Measurements from ENCODE around the gene HADH. TPM values are rescaled to one million over a fixed set of nuclear protein-coding genes. Genes with fewer than 3 reads are reported as not detected.

HADH gene
- total and polyA plus RNA-seq, 4 donors, result 37.6 to 43.9 (median 40.6) TPM

- ATAC-seq (ENCODE audit: insufficient read depth, low FRiP score) (no peak), DNase-seq (no peak)
- Histone ChIP-seq H3K36me3 (ENCODE audit: control insufficient read depth in 4 of 4, insufficient read depth in 4 of 4, low read length in 4 of 4) (no peaks in the 10 kb centered on the region), H3K4me1 (ENCODE audit: control insufficient read depth in 5 of 5, insufficient read depth in 5 of 5, low read length in 5 of 5) (peaks cover 0 to 3% (median 0%) of the 10 kb centered on the region in 5 donors), H3K27me3 (ENCODE audit: control insufficient read depth in 3 of 3, insufficient read depth in 3 of 3, low read length in 2 of 3) (no peaks in the 10 kb centered on the region), H3K9ac (ENCODE audit: insufficient read depth in 1 of 2, low read length in 2 of 2) (no peak overlapping the region), H3K4me3 (no peak overlapping the region), H3K9me3 (ENCODE audit: control insufficient read depth in 4 of 4, insufficient read depth in 3 of 4, low read length in 3 of 4) (peaks cover 0 to 1% (median 0%) of the 10 kb centered on the region in 4 donors), H3K27ac (ENCODE audit: low read depth in 1 of 2, low read length in 1 of 2) (no peak overlapping the region)
- WGBS, 2 donors, result 97% methylated on average over 10 of the region's 10 CpGs
- TF ChIP-seq CTCF (IDR thresholded peaks at IDR 0.05; ENCODE audit: control extremely low read depth, extremely low read depth), result no peak
These were observed 61.7 kb downstream of the HADH start for GRCh38 chr4:108051343-108051742.

- 94 to 95% methylated on average over 2 of the region's 2 CpGs for WGBS, 2 donors
- no peak overlapping the region for H3K27ac ChIP-seq (ENCODE audit: low read depth in 1 of 2, low read length in 1 of 2)
These were observed 63.0 kb downstream of the HADH start for GRCh38 chr4:108052558-108053120.

GRCh38 chr4:108053251-108053711, 63.6 kb downstream of the HADH start:
- Histone ChIP-seq H3K27ac (ENCODE audit: low read depth in 1 of 2, low read length in 1 of 2) (no peak overlapping the region), H3K4me3 (no peak overlapping the region), H3K9me3 (ENCODE audit: control insufficient read depth in 4 of 4, insufficient read depth in 3 of 4, low read length in 3 of 4) (no peaks in the 10 kb centered on the region), H3K27me3 (ENCODE audit: control insufficient read depth in 3 of 3, insufficient read depth in 3 of 3, low read length in 2 of 3) (no peaks in the 10 kb centered on the region), H3K36me3 (ENCODE audit: control insufficient read depth in 4 of 4, insufficient read depth in 4 of 4, low read length in 4 of 4) (no peaks in the 10 kb centered on the region), H3K4me1 (ENCODE audit: control insufficient read depth in 5 of 5, insufficient read depth in 5 of 5, low read length in 5 of 5) (no peaks in the 10 kb centered on the region), H3K9ac (ENCODE audit: insufficient read depth in 1 of 2, low read length in 2 of 2) (no peak overlapping the region)
- ATAC-seq (ENCODE audit: insufficient read depth, low FRiP score) (no peak), DNase-seq (no peak)
- TF ChIP-seq CTCF (IDR thresholded peaks at IDR 0.05; ENCODE audit: control extremely low read depth, extremely low read depth), result no peak
- WGBS, 2 donors, result 77 to 81% methylated on average over 1 of the region's 1 CpG

More at GRCh38 chr4:108052558-108053120, 63.0 kb downstream of the HADH start:
- H3K9ac ChIP-seq (ENCODE audit: insufficient read depth in 1 of 2, low read length in 2 of 2), result no peak overlapping the region
- H3K9me3 ChIP-seq (ENCODE audit: control insufficient read depth in 4 of 4, insufficient read depth in 3 of 4, low read length in 3 of 4), result peaks cover 0 to 1% (median 0%) of the 10 kb centered on the region in 4 donors
- H3K4me1 ChIP-seq (ENCODE audit: control insufficient read depth in 5 of 5, insufficient read depth in 5 of 5, low read length in 5 of 5), result no peaks in the 10 kb centered on the region
- DNase-seq (no peak), ATAC-seq (ENCODE audit: insufficient read depth, low FRiP score) (no peak)
- no peak overlapping the region for H3K4me3 ChIP-seq
- no peak for TF ChIP-seq CTCF (IDR thresholded peaks at IDR 0.05; ENCODE audit: control extremely low read depth, extremely low read depth)
- no peaks in the 10 kb centered on the region for H3K27me3 ChIP-seq (ENCODE audit: control insufficient read depth in 3 of 3, insufficient read depth in 3 of 3, low read length in 2 of 3)
- H3K36me3 ChIP-seq (ENCODE audit: control insufficient read depth in 4 of 4, insufficient read depth in 4 of 4, low read length in 4 of 4), result no peaks in the 10 kb centered on the region
